DND-41 (cell line): ENCODE data around the gene MMP24OS.
A peak's percentile ranks its signal among the peaks of the same experiment; 100 is the strongest.

Source experiments
- ATAC-seq: fragments of 200-7000 bp; cut with Tn5 transposase; 3 replicates; pipeline ENCODE4 v1.9.1; 2021; ENCODE audit warnings: low read depth; ENCODE audit not compliant: insufficient read depth
- DNase-seq: peaks from one replicate; pipeline ENCODE4 v3.0.0-alpha.2; 2020
- H2AFZ ChIP-seq: 2 replicates; pipeline ENCODE4 v1.6.0; 2012; ENCODE audit warnings: low read depth, low read length
- H3K27ac ChIP-seq: 2 replicates; pipeline ENCODE4 v1.5.1; 2012; ENCODE audit warnings: low read length, inconsistent platforms
- H3K27me3 ChIP-seq: fragments of 200-600 bp; sonication (generic); 2 replicates; pipeline ENCODE4 v1.6.0; 2012; ENCODE audit warnings: low read length, mild to moderate bottlenecking, inconsistent platforms; ENCODE audit not compliant: insufficient read depth, poor library complexity
- H3K36me3 ChIP-seq: 2 replicates; pipeline ENCODE4 v1.5.1; 2012; ENCODE audit warnings: low read length, inconsistent platforms; ENCODE audit not compliant: insufficient read depth
- H3K4me1 ChIP-seq: 2 replicates; pipeline ENCODE4 v1.5.1; 2012; ENCODE audit warnings: mild to moderate bottlenecking, low read length; ENCODE audit not compliant: insufficient read depth
- H3K4me2 ChIP-seq: 2 replicates; pipeline ENCODE4 v1.6.0; 2012; ENCODE audit warnings: mild to moderate bottlenecking, moderate library complexity, low read length, inconsistent platforms; ENCODE audit not compliant: insufficient read depth
- H3K4me3 ChIP-seq, 2 experiments: fragments of 200-600 bp in 1 of 2; shearing (Covaris generic) in 1 of 2; 2 replicates each; pipeline ENCODE4 v1.5.1; 2012 to 2016; ENCODE audit warnings: inconsistent platforms in 2 of 2, low read length in 2 of 2, mild to moderate bottlenecking in 2 of 2, low read depth in 1 of 2, moderate library complexity in 1 of 2
- H3K79me2 ChIP-seq: 2 replicates; pipeline ENCODE4 v1.6.0; 2012; ENCODE audit warnings: low read length, inconsistent platforms; ENCODE audit not compliant: insufficient read depth
- H3K9ac ChIP-seq: 2 replicates; pipeline ENCODE4 v1.6.0; 2012; ENCODE audit warnings: low read depth, mild to moderate bottlenecking, inconsistent platforms, low read length, moderate library complexity
- H3K9me3 ChIP-seq: 2 replicates; pipeline ENCODE4 v1.5.1; 2012; ENCODE audit warnings: low read length, moderate library complexity, mild to moderate bottlenecking, inconsistent platforms; ENCODE audit not compliant: insufficient read depth, severe bottlenecking
- H4K20me1 ChIP-seq: 2 replicates; pipeline ENCODE4 v1.6.0; 2012; ENCODE audit warnings: low read length; ENCODE audit not compliant: insufficient read depth
- TF ChIP-seq, protein P1 (sequence below): IDR thresholded peaks from 2 replicates; pipeline ENCODE4 v1.5.1; 2012; ENCODE audit warnings: borderline replicate concordance, low read length, moderate library complexity, mild to moderate bottlenecking; ENCODE audit not compliant: poor library complexity, severe bottlenecking; ENCODE audit errors: extremely low read depth

Gene MMP24OS

DNA sequence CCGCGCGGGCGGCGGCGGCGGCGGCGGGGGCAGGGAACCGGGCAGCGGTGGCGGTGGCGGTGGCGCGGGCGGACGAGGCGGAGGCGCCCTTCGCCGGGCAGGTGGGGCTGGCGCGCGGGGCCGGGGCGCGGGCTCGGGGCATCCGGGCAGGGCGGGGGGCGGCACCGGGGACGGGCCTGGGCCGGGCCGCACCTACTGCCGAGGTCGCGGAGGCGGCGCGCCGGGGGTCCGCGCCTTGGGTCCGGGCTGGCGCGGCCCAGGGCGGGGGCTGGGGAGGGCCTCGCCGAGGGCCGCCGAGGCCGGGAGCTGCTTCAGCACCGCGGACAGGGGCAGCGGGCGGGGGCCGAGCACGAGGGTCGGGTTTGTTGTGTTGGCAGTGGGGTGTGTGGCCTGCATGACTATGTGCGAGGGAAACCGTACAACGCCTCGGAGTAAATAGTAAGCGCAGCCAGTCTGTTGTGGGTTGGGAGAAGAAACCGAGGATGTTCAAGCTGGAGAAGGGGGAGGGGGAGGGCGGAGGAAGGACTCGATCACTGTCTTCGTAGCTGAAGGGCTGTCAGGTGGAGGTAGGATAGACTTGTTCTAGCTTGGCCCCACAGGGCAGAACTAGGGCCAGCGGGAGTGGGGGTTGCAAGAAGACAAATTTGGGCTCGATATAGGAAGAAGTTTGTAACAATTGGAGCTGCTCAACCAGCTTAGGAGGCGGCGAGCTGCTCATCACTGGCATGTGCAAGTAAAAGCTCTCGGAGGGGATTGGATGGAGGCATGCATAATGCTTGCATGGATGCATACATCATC, 50.8 kb downstream of the MMP24OS start:
- TF ChIP-seq, protein P1, sequence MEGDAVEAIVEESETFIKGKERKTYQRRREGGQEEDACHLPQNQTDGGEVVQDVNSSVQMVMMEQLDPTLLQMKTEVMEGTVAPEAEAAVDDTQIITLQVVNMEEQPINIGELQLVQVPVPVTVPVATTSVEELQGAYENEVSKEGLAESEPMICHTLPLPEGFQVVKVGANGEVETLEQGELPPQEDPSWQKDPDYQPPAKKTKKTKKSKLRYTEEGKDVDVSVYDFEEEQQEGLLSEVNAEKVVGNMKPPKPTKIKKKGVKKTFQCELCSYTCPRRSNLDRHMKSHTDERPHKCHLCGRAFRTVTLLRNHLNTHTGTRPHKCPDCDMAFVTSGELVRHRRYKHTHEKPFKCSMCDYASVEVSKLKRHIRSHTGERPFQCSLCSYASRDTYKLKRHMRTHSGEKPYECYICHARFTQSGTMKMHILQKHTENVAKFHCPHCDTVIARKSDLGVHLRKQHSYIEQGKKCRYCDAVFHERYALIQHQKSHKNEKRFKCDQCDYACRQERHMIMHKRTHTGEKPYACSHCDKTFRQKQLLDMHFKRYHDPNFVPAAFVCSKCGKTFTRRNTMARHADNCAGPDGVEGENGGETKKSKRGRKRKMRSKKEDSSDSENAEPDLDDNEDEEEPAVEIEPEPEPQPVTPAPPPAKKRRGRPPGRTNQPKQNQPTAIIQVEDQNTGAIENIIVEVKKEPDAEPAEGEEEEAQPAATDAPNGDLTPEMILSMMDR = no peak
- no peaks in the 10 kb centered on the region for H3K4me1 ChIP-seq
- H3K9me3 ChIP-seq = no peaks in the 10 kb centered on the region
- no peak overlapping the region for H3K4me2 ChIP-seq
- ATAC-seq (peak; percentile 88), DNase-seq (peak; percentile 61)
- no peak overlapping the region for H3K4me3 ChIP-seq
- H4K20me1 ChIP-seq = no peaks in the 10 kb centered on the region
- peaks cover 28% of the 10 kb centered on the region for H3K27me3 ChIP-seq
- H3K9ac ChIP-seq = no peak overlapping the region
- H3K27ac ChIP-seq = no peak overlapping the region
- no peaks in the 10 kb centered on the region for H3K36me3 ChIP-seq
- no peak overlapping the region for H2AFZ ChIP-seq
- H3K79me2 ChIP-seq = no peaks in the 10 kb centered on the region
